Stimulated activated naive CD4-positive, alpha-beta T cell treated with Interleukin-2 at 50 U/mL for 16 hours (primary cell): ENCODE data around the gene PTPN23.

ENCODE experiments used
- DNase-seq: peaks from one replicate; lab custom pipeline; 2025; lab: John Stamatoyannopoulos, UW

The PTPN23 gene

DNA sequence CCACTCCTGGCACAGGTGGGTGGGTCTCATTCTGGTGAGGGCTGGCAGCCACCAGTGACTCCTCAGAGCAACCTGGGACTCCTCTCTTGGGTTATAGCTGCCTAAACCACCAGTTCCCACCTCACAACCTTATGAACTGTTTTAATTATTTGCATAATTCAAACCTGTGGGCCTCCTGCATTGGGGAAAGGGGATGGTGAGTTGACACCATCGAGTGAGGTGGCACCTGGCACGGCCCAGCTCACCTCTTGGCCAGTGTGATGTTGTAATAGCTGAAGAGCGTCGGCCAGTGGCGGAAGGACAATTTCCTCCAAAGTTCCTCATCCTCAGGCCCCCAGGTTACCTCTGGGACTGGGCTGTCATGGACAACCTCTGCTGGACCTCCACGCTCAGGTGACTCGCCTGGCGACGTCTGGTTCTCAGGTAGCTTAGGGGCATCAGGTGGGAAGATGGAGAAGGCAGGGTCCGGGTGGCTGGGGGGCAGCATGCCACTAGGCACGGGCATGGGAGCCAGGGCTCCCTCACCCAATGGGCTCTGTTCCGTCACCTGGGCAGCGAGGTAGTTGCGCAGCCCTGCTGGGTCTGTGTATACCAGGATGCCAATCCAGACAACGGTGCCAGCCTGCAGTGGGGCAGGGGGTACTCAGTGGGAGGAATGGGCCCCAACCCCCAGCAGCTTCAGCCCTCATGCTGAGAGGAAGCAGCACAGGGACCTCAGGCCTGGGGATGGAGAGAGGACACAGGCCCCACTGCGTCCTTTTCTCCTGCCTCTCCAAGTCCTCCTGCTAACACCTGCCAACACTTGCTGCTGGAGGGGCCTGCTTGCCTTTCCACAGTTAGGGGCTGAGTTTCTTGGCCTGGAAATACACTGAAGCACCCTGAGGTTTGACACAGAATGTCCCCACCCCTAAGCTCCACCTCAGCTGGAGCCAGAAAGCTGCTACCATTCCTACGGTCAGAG, 38.5 kb downstream of the PTPN23 start:
- DNase-seq = no peak

DNA sequence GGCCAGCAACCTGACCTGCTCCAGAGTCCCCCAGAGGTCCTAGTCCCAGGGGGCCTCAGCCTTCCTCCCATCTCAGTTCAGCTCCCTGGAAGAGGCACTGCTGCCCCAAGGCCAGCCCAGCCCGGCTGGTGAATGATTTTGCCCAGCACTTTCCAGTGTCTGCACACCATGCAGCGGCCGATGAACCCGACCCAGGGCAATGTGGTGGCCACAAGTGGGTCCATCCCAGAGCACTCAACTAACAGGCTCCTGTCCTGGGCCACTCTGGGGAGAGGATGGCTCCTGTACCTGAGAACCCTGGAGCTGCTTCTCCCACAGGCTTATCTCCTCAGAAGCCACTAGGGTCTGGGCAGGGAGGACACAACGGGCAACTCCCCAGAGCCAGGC, 39.2 kb downstream of the PTPN23 start:
- DNase-seq = no peak

DNA sequence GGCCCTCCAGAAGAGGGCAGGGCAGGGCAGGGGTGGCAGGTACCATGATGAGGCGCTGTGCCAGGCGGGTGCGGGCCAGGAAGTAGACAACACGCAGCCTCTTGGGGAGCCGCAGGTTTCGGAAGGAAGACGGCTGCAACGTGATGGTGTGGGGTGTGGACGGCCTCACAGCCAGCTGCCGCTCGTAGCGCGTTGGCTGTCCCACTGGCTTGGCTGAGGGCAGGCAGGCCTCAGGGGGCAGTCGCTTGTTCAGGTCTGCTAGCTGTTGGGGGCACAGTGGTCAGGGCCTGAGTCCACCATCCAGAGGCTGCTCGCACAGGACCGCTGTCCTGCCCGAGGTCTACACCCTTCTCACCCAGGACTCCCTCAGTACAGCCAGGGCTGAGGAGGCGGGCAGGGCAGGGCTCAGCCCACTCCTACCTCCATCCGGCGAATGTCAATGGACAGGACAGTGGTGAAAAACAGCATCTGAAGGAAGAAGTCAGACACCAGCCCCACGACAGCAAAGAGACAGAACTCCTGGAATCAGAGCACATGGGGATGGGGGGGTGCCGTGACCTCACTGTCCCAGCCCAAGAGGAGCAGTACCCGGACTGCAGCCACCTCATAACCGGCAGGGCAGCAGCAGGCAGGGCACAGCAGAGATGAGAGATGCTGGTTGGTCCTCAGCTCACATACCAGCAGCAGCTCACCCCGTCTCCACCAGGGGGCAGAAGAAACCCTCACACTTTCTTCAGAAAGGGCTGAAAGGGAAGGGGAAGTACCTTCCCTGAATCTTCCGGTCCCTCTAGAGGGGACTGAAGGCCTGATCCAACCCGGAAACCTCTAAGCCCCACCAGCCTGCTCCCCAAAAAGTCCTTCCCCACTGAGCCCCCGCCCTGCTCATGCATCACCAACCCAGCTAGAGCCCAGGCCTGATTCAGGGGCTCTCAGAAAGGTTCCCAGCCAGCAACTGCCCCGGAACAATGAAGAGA, 40.0 kb downstream of the PTPN23 start:
- DNase-seq = peak; percentile 76

DNA sequence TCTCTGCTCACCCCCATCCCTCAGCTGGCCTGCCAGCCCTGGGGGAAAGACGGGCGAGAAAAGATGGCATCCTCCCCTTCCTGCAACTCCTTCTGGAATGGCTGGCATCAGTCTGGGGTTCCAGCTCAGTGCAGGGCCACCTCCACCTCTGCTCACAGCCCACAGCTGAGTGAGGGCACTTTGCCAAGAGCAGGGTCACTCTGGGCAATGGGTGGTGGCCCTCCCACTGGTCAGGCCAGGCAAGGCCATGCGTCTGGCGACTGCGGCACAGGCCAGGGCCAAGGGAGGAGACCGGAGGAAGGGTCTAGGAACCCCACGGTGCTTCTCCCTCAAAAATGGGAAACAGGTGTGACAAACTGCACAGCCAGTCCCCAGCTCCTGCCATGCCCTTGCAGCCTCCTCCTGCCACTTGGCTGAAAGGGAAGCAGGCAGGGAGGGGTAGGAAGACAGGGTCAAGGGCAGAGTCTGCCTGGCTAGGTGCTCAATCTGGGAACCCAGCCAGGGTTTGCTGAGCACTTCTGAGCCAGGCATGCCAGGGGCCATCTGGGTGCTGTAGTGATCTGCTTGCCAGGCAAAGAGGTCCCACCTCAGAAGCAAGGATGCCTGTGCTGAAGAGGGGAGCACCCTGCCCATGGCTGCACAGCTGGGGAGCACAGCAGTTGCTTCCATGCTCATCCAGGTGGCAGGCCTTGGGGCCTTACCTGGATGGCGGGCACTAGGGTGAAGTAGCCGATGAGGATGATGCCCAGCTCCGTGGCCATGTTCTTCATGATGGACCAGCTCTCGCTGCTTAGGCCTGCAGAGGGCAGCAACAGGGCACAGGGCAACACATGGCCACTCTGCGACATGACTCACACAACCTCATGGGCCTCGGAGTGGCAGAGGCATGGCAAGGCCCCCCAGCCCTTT, 41.2 kb downstream of the PTPN23 start:
- no peak for DNase-seq

DNA sequence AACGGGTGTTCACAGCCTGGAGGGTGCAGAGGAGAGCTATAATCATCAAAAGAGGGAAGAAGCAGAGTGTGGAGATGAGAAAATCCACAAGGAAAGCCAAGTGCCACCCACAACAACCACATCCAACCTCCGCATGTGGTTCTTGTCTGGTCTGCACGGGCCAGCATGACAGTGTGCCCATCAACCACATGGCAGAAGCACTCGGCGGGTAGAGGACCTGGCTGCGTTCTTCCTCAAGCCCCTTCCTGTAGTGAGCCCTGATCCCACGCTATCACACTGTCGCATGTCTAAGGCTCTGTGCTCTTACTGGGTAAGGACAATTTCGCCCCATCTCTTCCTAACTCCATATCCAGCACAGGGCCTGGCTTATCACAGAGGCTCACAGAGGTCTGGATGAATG, 41.9 kb downstream of the PTPN23 start:
- DNase-seq = no peak

DNA sequence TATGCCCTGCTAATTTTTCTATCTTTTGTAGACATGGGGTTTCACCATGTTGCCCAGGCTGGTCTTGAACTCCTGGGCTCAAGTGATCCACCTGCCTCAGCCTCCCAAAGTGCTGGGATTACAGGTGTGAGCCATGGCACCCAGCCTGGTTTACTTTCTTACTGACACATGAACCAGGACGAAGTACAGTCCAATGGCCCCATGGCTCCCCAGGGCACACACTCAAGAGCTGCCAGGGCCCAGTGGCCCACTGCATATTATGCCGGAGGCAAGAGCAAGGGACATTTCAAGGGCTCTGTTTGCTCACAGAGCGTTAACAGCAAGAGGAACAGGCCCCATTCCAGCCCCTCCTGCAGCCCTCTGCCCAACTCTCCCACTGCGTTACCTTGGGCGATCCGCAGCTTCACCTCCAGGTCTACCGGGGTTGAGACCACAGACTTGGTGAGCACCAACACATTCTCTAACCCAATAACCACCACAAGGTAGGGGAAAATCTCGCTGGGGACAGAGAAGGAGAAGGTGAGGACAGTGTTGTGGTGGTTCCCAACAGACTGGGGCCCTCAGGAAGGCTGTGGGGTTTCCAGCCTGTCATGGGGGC, 42.8 kb downstream of the PTPN23 start:
- no peak for DNase-seq

DNA sequence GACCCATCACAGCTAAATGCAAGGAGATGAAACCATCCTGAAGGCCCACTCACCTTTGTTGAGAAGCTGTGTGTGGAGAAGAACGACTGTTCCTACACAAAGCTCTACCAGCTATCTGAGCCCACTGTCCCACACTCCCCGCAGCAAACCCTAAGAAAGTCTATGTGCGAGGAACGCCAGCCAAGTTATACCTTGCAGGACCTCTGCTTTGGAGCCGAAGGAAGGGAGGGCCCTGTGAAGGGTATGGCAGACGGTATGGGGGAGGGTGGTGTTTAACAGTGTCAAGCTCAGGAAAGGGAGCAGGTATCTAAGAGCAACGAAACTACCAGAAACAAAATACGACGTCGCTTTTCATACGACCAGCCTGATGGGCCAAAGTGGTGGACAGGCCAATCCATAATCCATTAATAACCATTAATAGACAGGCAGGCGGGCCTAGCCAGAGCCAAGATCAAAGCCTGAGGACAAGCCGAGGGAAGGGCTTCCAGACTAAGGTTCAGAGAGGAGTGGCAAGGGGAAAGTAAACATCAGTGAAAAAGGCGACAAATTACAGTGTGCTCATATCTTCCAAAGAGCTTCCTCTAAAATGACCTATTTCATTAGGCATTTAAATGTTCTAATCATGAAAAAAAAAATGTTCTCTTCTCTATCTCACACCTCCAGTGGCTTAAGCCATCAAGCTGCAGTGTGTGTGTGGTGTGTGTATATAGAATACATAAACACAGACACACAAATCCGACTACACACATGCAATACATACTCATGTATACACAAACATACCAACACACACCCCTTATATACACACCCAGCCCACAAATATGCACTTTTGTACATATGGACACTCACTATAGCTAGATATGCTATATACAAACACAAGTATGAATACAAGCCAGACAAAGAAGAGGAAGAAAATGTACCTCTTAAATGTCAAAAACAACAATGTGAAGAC, 43.9 kb downstream of the PTPN23 start:
- DNase-seq = no peak

DNA sequence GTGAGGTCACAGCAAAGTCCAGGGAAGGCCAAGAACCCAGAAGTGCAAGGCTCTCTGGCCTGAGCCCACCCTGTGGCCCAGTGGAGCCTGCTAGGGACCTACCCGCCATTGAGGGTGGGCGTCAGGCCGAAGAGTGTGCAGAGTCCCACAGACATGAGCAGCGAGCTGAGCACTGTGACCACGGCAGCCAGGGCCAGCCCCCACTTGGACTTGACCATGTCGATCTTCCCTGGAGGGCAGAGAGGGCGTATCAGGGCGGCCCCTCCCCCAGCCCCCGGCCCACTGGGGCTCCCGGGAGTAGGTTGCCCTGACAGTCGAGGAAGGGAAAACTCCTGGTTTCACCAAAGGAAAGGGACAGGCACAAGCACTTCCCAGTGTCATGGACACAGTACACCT, 44.6 kb downstream of the PTPN23 start:
- no peak for DNase-seq

DNA sequence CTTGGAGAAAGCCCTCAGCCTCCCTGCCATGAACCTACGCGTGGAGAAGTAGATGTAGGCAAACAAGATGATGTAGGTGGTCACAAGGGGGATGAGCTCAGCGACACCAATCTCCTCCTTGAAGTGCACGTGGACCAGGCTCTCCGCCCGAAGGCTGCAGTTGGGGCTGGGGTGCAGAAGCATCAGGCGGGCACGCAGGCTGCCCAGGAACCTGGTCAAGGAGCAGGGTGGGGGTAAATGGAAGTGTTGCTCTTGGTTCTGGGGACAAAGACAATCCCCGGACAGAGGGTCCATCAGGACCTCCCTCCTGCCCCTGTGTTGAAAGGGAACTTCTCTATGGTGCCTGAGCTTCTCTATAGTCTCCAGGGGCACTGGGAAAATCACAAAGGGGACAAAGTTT, 45.1 kb downstream of the PTPN23 start:
- DNase-seq = no peak

DNA sequence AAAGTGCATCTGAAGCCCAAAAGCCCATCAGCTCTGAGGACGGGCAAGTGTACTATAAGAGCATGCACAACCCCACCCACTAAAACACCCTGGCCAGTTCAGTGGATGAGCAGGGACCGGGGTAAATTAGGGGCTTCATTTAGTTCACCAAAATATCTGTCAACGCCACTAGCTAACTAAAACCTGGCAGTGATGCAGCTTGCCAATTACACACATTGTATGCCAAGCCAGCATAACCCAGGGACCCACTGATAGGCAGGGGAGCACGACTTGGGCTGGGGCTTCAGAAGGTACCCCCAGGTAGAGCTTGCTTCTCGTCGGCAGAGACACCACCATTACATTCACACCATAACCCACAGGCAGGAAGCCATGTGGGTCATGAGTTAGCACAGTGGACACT, 47.0 kb downstream of the PTPN23 start:
- DNase-seq = no peak

DNA sequence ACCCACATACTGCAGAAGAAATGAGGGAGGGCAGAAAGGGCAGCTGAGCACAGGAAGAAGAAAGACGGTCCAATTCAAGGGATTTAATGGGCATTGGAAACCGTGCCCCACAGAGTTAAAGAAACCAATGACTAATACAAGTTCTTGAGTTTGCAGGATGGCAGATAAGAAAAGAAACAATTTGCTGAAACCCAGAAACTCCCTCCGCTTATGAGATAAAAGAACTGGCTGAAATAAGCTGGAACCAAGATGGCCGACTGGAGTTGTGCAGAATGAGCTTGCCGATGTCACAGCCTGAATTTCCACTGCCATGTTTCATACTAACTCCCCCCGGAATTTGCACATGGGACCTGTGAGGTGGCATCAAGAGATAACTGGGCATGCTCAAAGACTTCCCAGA, 47.8 kb downstream of the PTPN23 start:
- DNase-seq = no peak

DNA sequence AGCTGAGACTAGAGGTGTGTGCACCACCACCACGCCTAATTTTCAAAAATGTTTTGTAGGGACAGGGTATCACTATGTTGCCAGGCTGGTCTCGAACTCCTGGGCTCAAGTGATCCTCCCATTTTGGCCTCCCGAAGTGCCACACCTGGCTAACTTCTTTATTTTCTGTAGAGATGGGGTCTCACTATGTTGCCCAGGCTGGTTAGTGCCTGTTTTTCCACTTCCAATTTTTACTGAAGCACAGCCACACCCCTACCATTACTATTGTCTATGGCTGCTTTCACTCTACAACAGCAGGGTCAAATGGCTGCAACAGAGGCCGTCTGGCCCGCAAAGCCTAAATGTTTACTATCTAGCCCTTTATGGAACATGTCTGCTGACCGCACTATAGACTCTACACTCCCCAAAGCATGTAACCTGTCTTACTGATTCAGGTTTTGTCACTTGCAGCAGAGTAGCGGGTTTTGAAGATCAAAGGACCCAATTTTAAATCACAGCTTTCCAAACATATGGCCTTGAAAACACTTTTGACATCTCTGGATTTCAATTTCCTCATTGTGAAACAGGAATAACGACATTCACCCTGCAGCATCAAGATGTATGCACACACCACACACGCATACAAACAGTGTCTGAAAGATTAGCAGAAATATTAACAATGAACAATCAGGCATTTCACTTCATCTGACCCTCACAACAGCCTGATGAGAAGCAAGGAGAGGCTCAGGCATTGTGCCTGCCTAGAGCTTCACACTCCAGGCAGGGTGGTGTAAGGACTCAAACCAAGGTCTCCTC, 48.9 kb downstream of the PTPN23 start:
- DNase-seq = no peak

DNA sequence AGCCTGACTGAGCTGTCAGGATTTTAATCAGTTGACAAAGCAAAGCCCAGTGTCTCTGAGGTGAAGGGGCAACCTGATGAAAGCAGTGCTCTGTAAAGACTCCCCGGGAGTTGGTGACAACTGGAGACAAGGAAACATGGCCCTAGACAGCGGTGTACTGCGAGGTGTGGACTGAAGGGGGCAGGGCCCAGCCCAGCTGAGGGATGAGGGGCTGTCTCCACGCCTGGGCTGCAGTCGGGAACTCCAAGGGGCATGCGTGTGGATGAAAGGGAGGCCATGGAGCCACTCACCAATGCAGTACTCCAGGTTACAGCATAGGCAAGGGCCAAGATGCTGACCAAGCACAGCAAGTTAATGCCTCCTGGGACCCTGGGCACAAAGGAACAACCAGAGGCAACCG, 49.8 kb downstream of the PTPN23 start:
- no peak for DNase-seq

DNA sequence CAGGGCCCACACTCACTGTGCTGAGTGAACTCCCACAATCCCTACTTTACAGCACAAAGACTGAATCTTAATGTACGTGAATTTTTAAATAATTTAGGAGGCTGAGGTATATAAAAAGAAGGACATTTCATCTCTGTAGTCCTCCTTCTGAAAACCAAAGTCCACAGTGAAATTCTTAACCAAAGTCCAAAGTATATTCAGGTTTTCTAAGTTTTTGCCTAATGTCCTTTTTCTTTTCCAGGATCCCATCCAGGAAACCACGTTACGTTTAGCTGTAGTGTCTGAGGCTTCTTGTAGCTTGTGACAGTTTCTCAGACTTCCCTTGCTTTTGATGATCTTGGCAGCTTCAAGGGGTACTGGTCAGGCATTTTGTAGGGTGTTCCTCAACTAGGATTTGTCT, 50.4 kb downstream of the PTPN23 start:
- DNase-seq = no peak

DNA sequence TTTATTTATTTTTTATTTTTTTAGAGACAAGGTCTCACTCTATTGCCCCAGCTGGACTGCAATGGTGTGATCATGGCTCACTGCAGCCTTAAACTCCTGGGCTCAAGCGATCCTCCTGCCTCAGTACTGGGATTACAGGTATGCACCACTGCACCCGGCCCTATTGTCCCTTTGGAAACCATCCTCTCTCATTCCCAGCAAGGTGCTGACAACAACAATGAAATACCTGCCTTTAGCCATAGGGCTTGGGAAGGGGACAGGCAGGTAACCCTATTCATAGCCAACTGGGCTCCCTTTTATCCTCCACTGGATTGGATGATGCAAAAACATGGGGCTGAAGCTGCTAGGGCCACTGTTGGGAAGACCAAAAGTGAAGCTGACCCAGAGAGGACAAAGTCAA, 51.9 kb downstream of the PTPN23 start:
- DNase-seq = no peak

DNA sequence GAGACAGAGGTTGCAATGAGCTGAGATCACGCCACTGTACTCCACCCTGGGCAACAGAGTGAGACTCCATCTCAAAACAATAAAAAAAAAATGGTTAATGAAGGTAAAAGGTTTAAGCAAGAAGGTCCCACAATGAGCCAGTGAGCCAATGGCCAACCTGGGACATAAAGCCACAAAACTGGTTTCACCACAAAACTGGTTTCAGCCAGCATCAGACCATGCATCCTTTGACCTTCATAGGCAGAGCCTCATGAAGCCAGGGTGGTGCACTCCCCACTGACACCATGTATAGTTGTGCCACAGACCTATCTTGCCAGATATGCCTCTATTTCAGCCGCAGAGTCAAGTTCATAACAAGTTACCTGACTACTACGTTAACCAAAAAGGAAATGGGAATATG, 53.0 kb downstream of the PTPN23 start:
- DNase-seq = no peak

DNA sequence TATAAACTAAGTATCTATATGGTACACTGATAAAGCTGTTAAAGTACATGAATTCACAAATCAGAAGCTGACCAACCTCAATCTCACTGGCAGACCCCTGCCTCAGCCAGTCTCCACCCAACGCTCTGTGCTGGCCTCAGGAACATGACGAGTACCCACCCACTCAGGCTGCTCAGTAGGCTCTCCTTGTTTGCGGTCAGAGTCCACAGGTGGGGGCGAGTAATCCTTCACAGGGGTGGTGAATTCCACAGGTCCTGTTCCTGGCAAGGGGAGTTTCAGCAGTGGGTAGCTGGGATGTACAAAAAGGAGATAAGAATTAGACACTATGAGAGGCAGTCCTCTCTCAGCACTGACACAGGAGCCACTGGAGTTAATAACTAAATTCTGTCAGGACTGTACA, 54.0 kb downstream of the PTPN23 start:
- no peak for DNase-seq

DNA sequence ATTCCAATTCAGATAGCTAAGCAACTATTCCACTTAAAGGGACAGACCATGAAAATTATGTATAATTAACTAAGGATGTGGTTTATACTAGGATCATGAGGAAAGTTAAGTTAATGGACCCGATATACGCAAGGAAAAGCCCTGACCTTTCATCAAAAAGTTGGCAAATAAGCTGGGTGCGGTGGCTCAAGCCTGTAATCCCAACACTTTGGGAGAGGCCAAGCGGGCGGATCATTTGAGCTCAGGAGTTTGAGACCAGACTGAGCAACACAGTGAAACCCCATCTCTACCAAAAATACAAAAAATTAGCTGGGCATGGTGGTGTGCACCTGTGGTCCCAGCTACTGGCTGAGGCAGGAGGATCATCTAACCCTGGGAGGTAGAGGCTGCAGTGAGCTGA, 55.4 kb downstream of the PTPN23 start:
- DNase-seq = no peak

DNA sequence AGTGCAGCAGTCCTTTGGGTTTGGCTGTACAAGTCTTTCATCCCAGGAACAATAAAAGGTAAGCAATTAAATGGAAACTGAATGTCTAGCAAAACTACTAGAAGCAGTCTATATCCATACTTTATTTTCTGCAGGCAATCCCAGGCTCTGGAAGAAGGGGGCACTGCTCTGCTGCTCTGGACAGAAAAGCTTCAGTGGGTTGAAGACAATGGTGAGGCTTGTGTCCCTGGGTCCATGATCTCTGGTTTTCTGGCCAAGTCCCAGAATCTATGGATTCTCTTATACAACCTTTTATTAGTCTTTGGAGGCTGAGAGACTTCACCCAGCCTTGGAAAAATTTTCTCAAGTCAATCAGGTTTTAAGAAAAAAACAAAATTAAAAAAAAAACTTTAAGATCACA, 59.3 kb downstream of the PTPN23 start:
- DNase-seq = no peak
